HepG2 (cell line): ENCODE data around the gene SLC7A6OS. TPM values are rescaled to one million over a fixed set of nuclear protein-coding genes. Genes with fewer than 3 reads are reported as not detected.
A peak's percentile ranks its signal among the peaks of the same experiment; 100 is the strongest.

Experiments
- ELF4 ChIP-seq: sonication (generic); formaldehyde crosslinking; IDR thresholded peaks from 2 replicates; pipeline ENCODE4 v1.5.0; 2020; ENCODE audit warnings: missing genetic modification reagents, mild to moderate bottlenecking, moderate library complexity, borderline replicate concordance
- JDP2 ChIP-seq: sonication (generic); formaldehyde crosslinking; IDR thresholded peaks from 2 replicates; pipeline ENCODE4 v1.8.1; 2022; ENCODE audit warnings: missing genetic modification reagents, borderline replicate concordance
- MBD4 ChIP-seq: IDR thresholded peaks from 2 replicates; pipeline ENCODE4 v1.6.1; 2012; ENCODE audit warnings: low read length, inconsistent platforms, borderline replicate concordance
- MEIS2 ChIP-seq: sonication (generic); formaldehyde crosslinking; IDR thresholded peaks from 2 replicates; pipeline ENCODE4 v1.9.0; 2021; ENCODE audit warnings: mild to moderate bottlenecking, missing genetic modification reagents
- NBN ChIP-seq: fragments of 450-650 bp; conservative IDR thresholded peaks from 2 replicates; pipeline ENCODE4 v1.6.1; 2017
- PBX2 ChIP-seq: IDR thresholded peaks from 2 replicates; pipeline ENCODE4 v1.6.1; 2016; ENCODE audit warnings: control low read depth
- PHF21A ChIP-seq: sonication (generic); formaldehyde crosslinking; IDR thresholded peaks from 2 replicates; pipeline ENCODE4 v1.5.0; 2020; ENCODE audit warnings: mild to moderate bottlenecking, missing genetic modification reagents
- RARG ChIP-seq: sonication (generic); formaldehyde crosslinking; IDR thresholded peaks from 2 replicates; pipeline ENCODE4 v1.4.0; 2020; ENCODE audit warnings: low read depth, mild to moderate bottlenecking, missing genetic modification reagents
- SALL2 ChIP-seq: sonication (generic); formaldehyde crosslinking; IDR thresholded peaks from 2 replicates; pipeline ENCODE4 v1.8.1; 2023; ENCODE audit warnings: mild to moderate bottlenecking, missing genetic modification reagents, inconsistent platforms
- SOX6 ChIP-seq, 2 experiments: fragments of 450-650 bp in 1 of 2; sonication (generic) in 1 of 2; formaldehyde crosslinking in 1 of 2; IDR thresholded peaks; 2 replicates each; pipeline versions ENCODE4 v1.4.0 to v1.6.1; 2017 to 2020; ENCODE audit warnings: antibody characterized with exemption in 1 of 2, mild to moderate bottlenecking in 1 of 2, missing genetic modification reagents in 1 of 2
- THAP11 ChIP-seq: IDR thresholded peaks from 2 replicates; pipeline ENCODE4 v1.6.1; 2016; ENCODE audit warnings: missing biosample characterization, missing genetic modification reagents
- U2AF1 ChIP-seq: fragments of 200-400 bp; formaldehyde crosslinking; optimal IDR thresholded peaks from 2 replicates; pipeline ENCODE3; 2017; ENCODE audit warnings: mild to moderate bottlenecking, low read depth, low read length
- ZBED4 ChIP-seq: sonication (generic); formaldehyde crosslinking; IDR thresholded peaks from 2 replicates; pipeline ENCODE4 v1.4.0; 2020; ENCODE audit warnings: missing genetic modification reagents, borderline replicate concordance
- ZC3H4 ChIP-seq: sonication (generic); formaldehyde crosslinking; IDR thresholded peaks from 2 replicates; pipeline ENCODE4 v1.4.0; 2020; ENCODE audit warnings: missing genetic modification reagents, borderline replicate concordance
- ZNF230 ChIP-seq: sonication (generic); formaldehyde crosslinking; IDR thresholded peaks from 2 replicates; pipeline ENCODE4 v1.4.0; 2020; ENCODE audit warnings: mild to moderate bottlenecking, missing genetic modification reagents
- ZNF292 ChIP-seq: sonication (generic); formaldehyde crosslinking; IDR thresholded peaks from 2 replicates; pipeline ENCODE4 v1.8.1; 2022; ENCODE audit warnings: mild to moderate bottlenecking, low read depth, missing genetic modification reagents, borderline replicate concordance
- ZNF326 ChIP-seq: sonication (generic); formaldehyde crosslinking; IDR thresholded peaks from 2 replicates; pipeline ENCODE4 v1.4.0; 2020; ENCODE audit warnings: missing genetic modification reagents, borderline replicate concordance
- ZNF7 ChIP-seq: IDR thresholded peaks from 2 replicates; pipeline ENCODE4 v1.6.1; 2016; ENCODE audit warnings: missing biosample characterization, missing genetic modification reagents
- polyA plus RNA-seq, 8 experiments: library from polyadenylated mRNA; depleted of rRNA in 3 of 8; stranded (reverse) in 7 of 8; unstranded in 1 of 8; fragments of >200 nt; fragmentation: Illumina TruSeq in 4 of 8; extraction: Trizol in 4 of 8; gene quantifications; 2 replicates each; pipeline versions ENCODE4 v1.2.1 to v1.2.3, GENCODE V29; 2011 to 2016; ENCODE audit warnings: low read depth in 4 of 8, missing spikeins in 1 of 8, mixed read lengths in 1 of 8; ENCODE audit not compliant: insufficient read depth in 1 of 8
- total RNA-seq, 5 experiments: library from RNA; depleted of rRNA; stranded (reverse); fragments of >200 nt; fragmentation: Illumina TruSeq; extraction: Trizol; gene quantifications; 2 replicates each; pipeline ENCODE4 v1.2.3, GENCODE V29; 2016; ENCODE audit warnings: low read depth in 1 of 5
- TF ChIP-seq, protein P1 (sequence below): IDR thresholded peaks from 2 replicates; pipeline ENCODE4 v1.6.1; 2016; ENCODE audit warnings: mild to moderate bottlenecking
- TF ChIP-seq, protein P2 (sequence below): sonication (generic); formaldehyde crosslinking; IDR thresholded peaks from 2 replicates; pipeline ENCODE4 v1.4.0; 2020; ENCODE audit warnings: mild to moderate bottlenecking, missing genetic modification reagents

Gene SLC7A6OS
- total and polyA plus RNA-seq, 2 of the 13 experiments (the other 11 are each of a cell fraction or from before 2014, with no cell fraction given): 11.2 to 21.5 TPM

DNA sequence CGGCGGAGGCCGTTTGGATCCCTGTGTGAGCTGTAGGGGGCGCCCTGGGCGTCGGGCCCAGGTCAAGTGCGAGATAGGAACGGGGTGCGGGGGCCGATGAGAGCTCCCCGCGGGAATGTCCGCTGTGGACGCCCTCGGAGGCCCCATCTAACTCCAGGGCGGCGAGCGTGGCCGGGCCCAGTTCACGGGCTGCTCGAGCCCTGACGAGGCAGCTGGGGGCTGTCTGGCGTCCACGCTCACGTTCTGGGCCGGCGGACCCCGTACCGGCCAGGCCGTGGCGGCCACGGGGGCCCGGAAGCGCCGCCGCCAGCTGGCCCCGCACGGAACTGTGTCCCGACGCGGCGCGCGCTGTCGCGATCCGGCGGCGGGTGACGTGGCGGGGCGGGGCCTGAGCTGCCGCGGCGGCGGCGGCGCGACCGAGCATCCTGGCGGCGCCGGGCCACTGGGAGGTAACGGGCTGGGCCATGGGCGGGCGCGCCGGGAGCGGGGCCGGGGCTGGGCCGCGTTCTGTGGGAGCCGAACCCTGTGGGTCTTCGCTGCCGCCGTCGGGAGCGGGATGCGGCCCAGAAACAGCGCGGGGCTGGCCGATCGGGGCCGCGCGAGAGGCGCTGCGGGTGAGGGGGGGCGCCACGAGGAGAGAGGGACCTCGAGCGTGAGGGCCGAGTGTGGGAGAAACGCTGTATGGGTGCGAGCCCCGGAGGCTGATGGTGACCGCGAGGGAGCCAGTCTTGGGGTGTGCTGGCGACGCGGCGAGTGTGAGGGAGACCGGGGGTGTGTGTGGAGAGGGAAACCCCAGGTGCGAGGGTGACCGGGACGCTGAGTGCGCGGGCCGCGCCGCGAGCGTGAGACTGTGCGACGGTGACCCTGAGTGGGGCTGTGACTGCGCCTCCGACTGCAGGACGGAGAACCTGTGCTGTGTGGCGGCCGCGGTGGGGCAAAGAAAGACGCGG, 46.3 kb downstream of the SLC7A6OS start, which contains the start of gene SLC7A6 (continued):
- TF ChIP-seq, protein P1, sequence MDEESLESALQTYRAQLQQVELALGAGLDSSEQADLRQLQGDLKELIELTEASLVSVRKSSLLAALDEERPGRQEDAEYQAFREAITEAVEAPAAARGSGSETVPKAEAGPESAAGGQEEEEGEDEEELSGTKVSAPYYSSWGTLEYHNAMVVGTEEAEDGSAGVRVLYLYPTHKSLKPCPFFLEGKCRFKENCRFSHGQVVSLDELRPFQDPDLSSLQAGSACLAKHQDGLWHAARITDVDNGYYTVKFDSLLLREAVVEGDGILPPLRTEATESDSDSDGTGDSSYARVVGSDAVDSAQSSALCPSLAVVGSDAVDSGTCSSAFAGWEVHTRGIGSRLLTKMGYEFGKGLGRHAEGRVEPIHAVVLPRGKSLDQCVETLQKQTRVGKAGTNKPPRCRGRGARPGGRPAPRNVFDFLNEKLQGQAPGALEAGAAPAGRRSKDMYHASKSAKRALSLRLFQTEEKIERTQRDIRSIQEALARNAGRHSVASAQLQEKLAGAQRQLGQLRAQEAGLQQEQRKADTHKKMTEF (CRISPR knock-in tag): 0 out of 2 replicates have a peak, but pooled peaks have one; percentile 25
- TF ChIP-seq SALL2 (CRISPR knock-in tag): peak; percentile 71; the same call in 1 of the 2 replicates
- TF ChIP-seq ZBED4 (CRISPR knock-in tag): peak; percentile 42; the same call in 1 of the 2 replicates
- TF ChIP-seq ZNF292 (CRISPR knock-in tag): peak; percentile 1; the same call in 1 of the 2 replicates
- 0 out of 2 replicates have a peak, but pooled peaks have one; percentile 26 for TF ChIP-seq PHF21A (CRISPR knock-in tag)
- peak; percentile 97 for TF ChIP-seq ZC3H4 (CRISPR knock-in tag)
- peak; percentile 15; the same call in 1 of the 2 replicates for TF ChIP-seq ZNF230 (CRISPR knock-in tag)
- TF ChIP-seq PBX2: no peak
- no peak; the same call in 1 of the 2 replicates for TF ChIP-seq JDP2 (CRISPR knock-in tag)
- TF ChIP-seq NBN: no peak
- TF ChIP-seq ZNF326 (CRISPR knock-in tag): no peak
- TF ChIP-seq RARG: no peak
- TF ChIP-seq U2AF1: no peak
- no peak for TF ChIP-seq THAP11 (CRISPR knock-in tag)
- TF ChIP-seq ZNF7 (CRISPR knock-in tag): no peak
- no peak for TF ChIP-seq SOX6 (IDR thresholded peaks at IDR 0.05)
- peak; percentile 53 for TF ChIP-seq SOX6 (CRISPR knock-in tag; IDR thresholded peaks at IDR 0.05)
- TF ChIP-seq, protein P2, sequence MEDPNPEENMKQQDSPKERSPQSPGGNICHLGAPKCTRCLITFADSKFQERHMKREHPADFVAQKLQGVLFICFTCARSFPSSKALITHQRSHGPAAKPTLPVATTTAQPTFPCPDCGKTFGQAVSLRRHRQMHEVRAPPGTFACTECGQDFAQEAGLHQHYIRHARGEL: 0 out of 2 replicates have a peak, but pooled peaks have one; percentile 77
- peak; percentile 78 for TF ChIP-seq MEIS2 (CRISPR knock-in tag)
- no peak for TF ChIP-seq ELF4
- TF ChIP-seq MBD4: no peak
